ENCODE measurements around the gene PRR4.

PRR4 gene

GRCh38 chr12:10849425-10849878 is at the start of gene PRR4:
Gene PRR4 (minus strand): TSS chr12:10849475. CDS start chr12:10849437, 38 bp downstream.
- DNase-seq (ENCODE audit: low spot score) (peak; percentile 26), FAIRE-seq (peak; percentile 9)

GRCh38 chr12:10896854-10897253 is 47.6 kb upstream of the PRR4 start:
- FAIRE-seq = no peak
- no peak for DNase-seq (ENCODE audit: low spot score)

GRCh38 chr12:10891937-10892336 is 42.7 kb upstream of the PRR4 start:
- no peak for DNase-seq (ENCODE audit: low spot score)
- FAIRE-seq = no peak

GRCh38 chr12:10889226-10889625 is 40.0 kb upstream of the PRR4 start:
- FAIRE-seq = no peak
- DNase-seq (ENCODE audit: low spot score) = no peak

- DNase-seq (ENCODE audit: low spot score) = no peak
- no peak for FAIRE-seq
These were observed 34.9 kb upstream of the PRR4 start, which contains the start of gene PRH1 for GRCh38 chr12:10884086-10884725. Gene PRH1 (minus strand): TSS chr12:10884255. CDS start chr12:10884217, 38 bp downstream.

- DNase-seq (ENCODE audit: low spot score) = no peak
- FAIRE-seq = no peak
These were observed 24.1 kb upstream of the PRR4 start for GRCh38 chr12:10873378-10873777.

- no peak for FAIRE-seq
- no peak for DNase-seq (ENCODE audit: low spot score)
These were observed 18.1 kb upstream of the PRR4 start for GRCh38 chr12:10867381-10867780.

- no peak for FAIRE-seq
These were observed 14.4 kb upstream of the PRR4 start for GRCh38 chr12:10863512-10864218.

GRCh38 chr12:10861366-10861765 is 12.1 kb upstream of the PRR4 start:
- DNase-seq (ENCODE audit: low spot score) = no peak

More at GRCh38 chr12:10863512-10864218, 14.4 kb upstream of the PRR4 start:
- DNase-seq (ENCODE audit: low spot score) = no peak

GRCh38 chr12:10855807-10856206 is 6.5 kb upstream of the PRR4 start:
- DNase-seq (ENCODE audit: low spot score) (no peak), FAIRE-seq (no peak)

More at GRCh38 chr12:10861366-10861765, 12.1 kb upstream of the PRR4 start:
- no peak for FAIRE-seq

GRCh38 chr12:10853776-10854175 is 4.5 kb upstream of the PRR4 start:
- FAIRE-seq (no peak), DNase-seq (ENCODE audit: low spot score) (no peak)

- FAIRE-seq = no peak
These were observed 2.1 kb upstream of the PRR4 start for GRCh38 chr12:10851243-10851858.

GRCh38 chr12:10847744-10848143 is 1.5 kb downstream of the PRR4 start:
- no peak for FAIRE-seq
- DNase-seq (ENCODE audit: low spot score) = no peak

More at GRCh38 chr12:10851243-10851858, 2.1 kb upstream of the PRR4 start:
- peak; percentile 25 for DNase-seq (ENCODE audit: low spot score)

GRCh38 chr12:10842862-10843261 is 6.4 kb downstream of the PRR4 start:
- FAIRE-seq (peak; percentile 48), DNase-seq (ENCODE audit: low spot score) (no peak)

- DNase-seq (ENCODE audit: low spot score) = no peak
- no peak for FAIRE-seq
These were observed 10.8 kb downstream of the PRR4 start for GRCh38 chr12:10838461-10838860.

GRCh38 chr12:10829994-10830393 is 19.3 kb downstream of the PRR4 start:
- DNase-seq (ENCODE audit: low spot score) (no peak), FAIRE-seq (no peak)

- FAIRE-seq (no peak), DNase-seq (ENCODE audit: low spot score) (no peak)
These were observed 23.0 kb downstream of the PRR4 start, which contains the start of gene TAS2R10 for GRCh38 chr12:10826258-10826657. Gene TAS2R10 (minus strand): TSS chr12:10826358. CDS start chr12:10826269, 89 bp downstream.

- DNase-seq (ENCODE audit: low spot score) = no peak
- FAIRE-seq = no peak
These were observed 24.3 kb downstream of the PRR4 start for GRCh38 chr12:10824957-10825356.

GRCh38 chr12:10811883-10812536 is 37.3 kb downstream of the PRR4 start:
- FAIRE-seq = no peak
- DNase-seq (ENCODE audit: low spot score) = no peak

- FAIRE-seq (no peak), DNase-seq (ENCODE audit: low spot score) (no peak)
These were observed 39.2 kb downstream of the PRR4 start, which contains the start of gene TAS2R9 for GRCh38 chr12:10810068-10810467. Gene TAS2R9 (minus strand): TSS chr12:10810168. CDS start chr12:10810075, 93 bp downstream.

GRCh38 chr12:10807186-10807585 is 42.1 kb downstream of the PRR4 start, which contains the start of gene TAS2R8:
Gene TAS2R8 (minus strand): TSS chr12:10807286. CDS start chr12:10806980, 306 bp downstream.
- no peak for DNase-seq (ENCODE audit: low spot score)
- FAIRE-seq = no peak
